Esophagus squamous epithelium (tissue), 5 donors: ENCODE results near the gene AJUBA. TPM values are rescaled to one million over a fixed set of nuclear protein-coding genes. Genes with fewer than 3 reads are reported as not detected.

Experiments used
- DNase-seq: peaks from one replicate; lab custom pipeline; 2025; lab: John Stamatoyannopoulos, UW
- H3K27ac ChIP-seq, 4 donors: fragments of 200-600 bp; sonication (generic); one replicate each; pipeline ENCODE4 v1.5.1; 2016 to 2019; ENCODE audit warnings: mild to moderate bottlenecking in 1 of 4
- H3K27me3 ChIP-seq, 4 donors: fragments of 200-600 bp; sonication (generic); 1 replicate in 3 of 4; 2 replicates in 1 of 4; pipeline versions ENCODE4 v1.5.1 to v1.6.0; 2017 to 2021; ENCODE audit warnings: antibody characterized with exemption in 1 of 4
- H3K36me3 ChIP-seq, 3 donors: fragments of 200-600 bp; sonication (generic); one replicate each; pipeline ENCODE4 v1.5.1; 2016 to 2019
- H3K4me1 ChIP-seq, 3 donors: fragments of 200-600 bp; sonication (generic); one replicate each; pipeline ENCODE4 v1.5.1; 2017 to 2019
- H3K4me3 ChIP-seq, 4 donors: fragments of 200-600 bp; sonication (generic); 1 replicate in 3 of 4; 2 replicates in 1 of 4; pipeline ENCODE4 v1.5.1; 2016 to 2019; ENCODE audit warnings: mild to moderate bottlenecking in 2 of 4, moderate library complexity in 1 of 4
- H3K9me3 ChIP-seq, 3 donors: fragments of 200-600 bp; sonication (generic); one replicate each; pipeline ENCODE4 v1.5.1; 2016 to 2019
- CTCF ChIP-seq, 6 experiments: fragments of 450-650 bp in 4 of 6; fragments of 200-600 bp in 2 of 6; sonication (generic) in 2 of 6; IDR thresholded peaks; one replicate each; pipeline ENCODE4 v1.5.1; 2016 to 2019; ENCODE audit warnings: antibody characterized with exemption in 6 of 6, mild to moderate bottlenecking in 4 of 6, moderate library complexity in 4 of 6
- POLR2A ChIP-seq, 4 donors: fragments of 450-650 bp; IDR thresholded peaks; one replicate each; pipeline ENCODE4 v1.6.1; 2017; ENCODE audit warnings: antibody characterized with exemption in 4 of 4, mild to moderate bottlenecking in 4 of 4, moderate library complexity in 3 of 4
- WGBS, 2 donors: methylation state at CpG; one replicate each; pipeline ENCODE4 v1.1.5; 2018; 5-methylcytosine and 5-hydroxymethylcytosine counted together
- intact Hi-C: fragments of 100-400 bp; cut with DNase I; formaldehyde crosslinking; loops from one replicate; pipeline ENCODE4 v1.15.0; 2022
- total RNA-seq, 4 donors: library from RNA; depleted of rRNA; stranded (reverse); fragments of >200 nt; gene quantifications; one replicate each; pipeline ENCODE4 v1.1.0, GENCODE V29; 2016
- donor health status: DM: yes; HTN: yes; CAD: no.

AJUBA gene
- total RNA-seq, 4 donors from 2014 or later: 31.3 to 44.3 (median 34.5) TPM

- H3K27me3 ChIP-seq: no peaks in the 10 kb centered on the region
- peak within 1 kb of the TSS; percentile 46 to 82 (median 54) for H3K4me3 ChIP-seq
- intact Hi-C loops: no loop called here
- H3K4me1 ChIP-seq: peaks cover 6 to 41% (median 10%) of the 10 kb centered on the region in 3 donors
- TF ChIP-seq CTCF (IDR thresholded peaks at IDR 0.05) (peak in 1 of 6 experiments; percentile 1), POLR2A (IDR thresholded peaks at IDR 0.05) (peak in 1 of 4 donors; percentile 32)
- no peak for DNase-seq
- 1 to 3% methylated on average over 35 to 37 of the region's 40 CpGs for WGBS, 2 donors
- H3K27ac ChIP-seq: peak within 1 kb of the TSS; percentile 77 to 91 (median 88)
- no peaks in the 10 kb centered on the region for H3K9me3 ChIP-seq
- H3K36me3 ChIP-seq: no peaks in the 10 kb centered on the region
Measured at GRCh38 chr14:23009939-23010726, 27.8 kb upstream of the AJUBA start, which contains the start of gene C14orf93. Gene C14orf93 (minus strand): TSS chr14:23010143. CDS start chr14:22999023, 11,120 bp downstream.

GRCh38 chr14:23009483-23009938, 27.2 kb upstream of the AJUBA start:
- DNase-seq: no peak
- Histone ChIP-seq H3K4me3 (peak overlapping the region; percentile 46 to 82 (median 54)), H3K27ac (peak overlapping the region; percentile 77 to 91 (median 88)), H3K36me3 (no peaks in the 10 kb centered on the region), H3K4me1 (peaks cover 6 to 41% (median 10%) of the 10 kb centered on the region in 3 donors), H3K9me3 (no peaks in the 10 kb centered on the region), H3K27me3 (no peaks in the 10 kb centered on the region)
- intact Hi-C loops: no loop called here
- TF ChIP-seq CTCF (IDR thresholded peaks at IDR 0.05): no peak
- no peak for TF ChIP-seq POLR2A (IDR thresholded peaks at IDR 0.05)
- WGBS, 2 donors: 18 to 21% methylated on average over 8 of the region's 8 CpGs

GRCh38 chr14:23008831-23009230, 26.5 kb upstream of the AJUBA start:
- no peak for DNase-seq
- no peaks in the 10 kb centered on the region for H3K36me3 ChIP-seq
- H3K4me3 ChIP-seq: no peak overlapping the region
- H3K9me3 ChIP-seq: no peaks in the 10 kb centered on the region
- H3K27ac ChIP-seq: peak overlapping the region in 1 of 4 donors; percentile 88
- WGBS, 2 donors: 33 to 34% methylated on average over 3 of the region's 3 CpGs
- no peaks in the 10 kb centered on the region for H3K27me3 ChIP-seq
- peaks cover 6 to 41% (median 10%) of the 10 kb centered on the region in 3 donors for H3K4me1 ChIP-seq
- TF ChIP-seq POLR2A (IDR thresholded peaks at IDR 0.05) (no peak), CTCF (IDR thresholded peaks at IDR 0.05) (no peak)
- intact Hi-C loops: no loop called here

GRCh38 chr14:23006544-23007419, 24.4 kb upstream of the AJUBA start:
- H3K4me3 ChIP-seq: peak overlapping the region; percentile 50 to 87 (median 71)
- H3K4me1 ChIP-seq: peaks cover 6 to 41% (median 10%) of the 10 kb centered on the region in 3 donors
- no peaks in the 10 kb centered on the region for H3K27me3 ChIP-seq
- no peaks in the 10 kb centered on the region for H3K36me3 ChIP-seq
- H3K27ac ChIP-seq: peak overlapping the region; percentile 91 to 97 (median 94)
- TF ChIP-seq POLR2A (IDR thresholded peaks at IDR 0.05) (peak in 2 of 4 donors; percentile 78 to 87), CTCF (IDR thresholded peaks at IDR 0.05) (no peak)
- WGBS, 2 donors: 1% methylated on average over 22 to 41 of the region's 62 CpGs
- intact Hi-C loops: no loop called here
- DNase-seq: peak; percentile 89
- no peaks in the 10 kb centered on the region for H3K9me3 ChIP-seq
